Panc1 (cell line): ENCODE results near the gene PREP. TPM values are rescaled to one million over a fixed set of nuclear protein-coding genes. Genes with fewer than 3 reads are reported as not detected.

Experiments
- ATAC-seq: fragments of 200-7000 bp; cut with Tn5 transposase; 2 replicates; pipeline ENCODE4 v1.9.1; 2020; ENCODE audit warnings: mild to moderate bottlenecking, moderate library complexity
- BruUV-seq: library from RNA; stranded (reverse); fragments of 400-500 nt; replicated peaks from 2 replicates; lab custom pipeline; 2021; lab: Mats Ljungman, UMichigan
- CTCF ChIA-PET: fragments of 300-600 bp; sonication (Branson Sonifier 250); formaldehyde crosslinking; loops from one replicate; lab custom pipeline; 2022; ENCODE audit warnings: antibody characterized with exemption; lab: Charles Lee
- POLR2A ChIA-PET: fragments of 300-600 bp; sonication (Branson Sonifier 250); formaldehyde crosslinking; loops from one replicate; lab custom pipeline; 2022; ENCODE audit warnings: antibody characterized with exemption; lab: Charles Lee
- DNase-seq: peaks from one replicate; pipeline ENCODE4 v3.0.0-alpha.2; 2010; ENCODE audit warnings: low read depth, low spot score
- H3K27ac ChIP-seq: 2 replicates; pipeline ENCODE4 v1.5.1; 2011; ENCODE audit warnings: mild to moderate bottlenecking, low read length, inconsistent platforms
- H3K27me3 ChIP-seq: fragments of 200-500 bp; sonication (Bioruptor generic); 2 replicates; pipeline ENCODE4 v1.6.0; 2014; ENCODE audit warnings: low read length, inconsistent platforms; ENCODE audit not compliant: control insufficient read depth, insufficient read depth
- H3K36me3 ChIP-seq: fragments of 200-500 bp; sonication (Bioruptor generic); 2 replicates; pipeline ENCODE4 v1.5.1; 2014; ENCODE audit warnings: inconsistent platforms, mild to moderate bottlenecking, low read length, moderate library complexity; ENCODE audit not compliant: control insufficient read depth, insufficient read depth
- H3K4me1 ChIP-seq: 2 replicates; pipeline ENCODE4 v1.5.1; 2011; ENCODE audit warnings: inconsistent platforms, mild to moderate bottlenecking, low read length, moderate library complexity; ENCODE audit not compliant: control insufficient read depth, insufficient read depth
- H3K4me3 ChIP-seq, 2 experiments: 2 replicates each; pipeline ENCODE4 v1.5.1; 2011 to 2012; ENCODE audit warnings: low read depth in 2 of 2, low read length in 2 of 2, mild to moderate bottlenecking in 2 of 2, inconsistent platforms in 1 of 2, moderate library complexity in 1 of 2
- H3K9me3 ChIP-seq: fragments of 200-500 bp; sonication (Bioruptor generic); 2 replicates; pipeline ENCODE4 v1.5.1; 2014; ENCODE audit warnings: low read depth, mild to moderate bottlenecking, inconsistent platforms, low read length, moderate library complexity; ENCODE audit not compliant: control insufficient read depth, insufficient read depth
- POLR2AphosphoS5 ChIP-seq: IDR thresholded peaks from 2 replicates; pipeline ENCODE4 v1.6.1; 2012; ENCODE audit warnings: mild to moderate bottlenecking, low read depth, low read length, moderate library complexity
- SIN3A ChIP-seq: IDR thresholded peaks from 2 replicates; pipeline ENCODE4 v1.6.1; 2012; ENCODE audit warnings: low read depth, mild to moderate bottlenecking, low read length, moderate library complexity, borderline replicate concordance; ENCODE audit not compliant: insufficient read depth
- TCF7L2 ChIP-seq: IDR thresholded peaks from 2 replicates; pipeline ENCODE4 v1.6.1; 2011; ENCODE audit warnings: mild to moderate bottlenecking, low read depth, low read length, inconsistent platforms
- in situ Hi-C: cut with HindIII; loops from 2 replicates; pipeline ENCODE4 v1.10.0; 2016; ENCODE audit warnings: low sequenced_read_pairs, low pct_unique_long_range_greater_than_20kb
- intact Hi-C: fragments of 100-400 bp; cut with micrococcal nuclease; formaldehyde crosslinking; loops from one replicate; pipeline ENCODE4 v1.10.0; 2022; ENCODE audit not compliant: unreplicated experiment
- total RNA-seq: library from RNA; stranded (reverse); gene quantifications from one replicate; pipeline ENCODE4 v1.2.1, GENCODE V29; 2021; ENCODE audit not compliant: unreplicated experiment
- TF ChIP-seq, protein P1 (sequence below), 2 experiments: IDR thresholded peaks; 2 replicates each; pipeline ENCODE4 v1.6.1; 2011 to 2012; ENCODE audit warnings: low read depth in 2 of 2, control low read depth in 1 of 2, low read length in 1 of 2, mild to moderate bottlenecking in 1 of 2, moderate library complexity in 1 of 2; ENCODE audit not compliant: insufficient read depth in 1 of 2
- TF ChIP-seq, protein P2 (sequence below): fragments of 450-650 bp; IDR thresholded peaks from 2 replicates; pipeline ENCODE4 v1.5.1; 2017; ENCODE audit warnings: mild to moderate bottlenecking

The PREP gene
- total RNA-seq, 1 experiment from 2014 or later: 50.4 TPM

DNA sequence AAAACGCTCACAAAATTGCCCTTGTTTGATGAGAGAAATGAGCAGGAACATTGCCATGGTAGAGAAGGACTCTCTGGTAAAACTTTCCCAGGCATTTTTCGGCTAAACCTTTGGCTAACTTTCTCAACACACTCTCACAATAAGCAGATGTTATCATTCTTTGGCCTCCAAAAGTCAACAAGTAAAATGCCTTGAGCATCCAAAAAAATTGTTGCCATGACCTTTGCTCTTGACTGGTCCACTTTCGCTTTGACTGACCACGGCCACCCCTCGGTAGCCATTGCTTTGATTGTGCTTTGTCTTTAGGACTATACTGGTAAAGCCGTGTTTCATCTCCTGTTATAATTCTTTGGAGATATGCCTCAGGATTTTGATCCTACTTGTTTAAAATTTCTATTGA, 41.1 kb upstream of the PREP start:
- ChIA-PET POLR2A (no interaction called here), CTCF (no interaction called here)
- no peaks in the 10 kb centered on the region for H3K4me1 ChIP-seq
- TF ChIP-seq POLR2AphosphoS5 (no peak), TCF7L2 (no peak)
- intact Hi-C loops: no loop called here
- in situ Hi-C loops: no loop called here
- H3K4me3 ChIP-seq: no peak overlapping the region
- H3K36me3 ChIP-seq: no peaks in the 10 kb centered on the region
- no peak overlapping the region for H3K27ac ChIP-seq
- ATAC-seq: no peak
- DNase-seq: no peak
- no TSS peak for BruUV-seq
- no peaks in the 10 kb centered on the region for H3K9me3 ChIP-seq
- H3K27me3 ChIP-seq: no peaks in the 10 kb centered on the region

DNA sequence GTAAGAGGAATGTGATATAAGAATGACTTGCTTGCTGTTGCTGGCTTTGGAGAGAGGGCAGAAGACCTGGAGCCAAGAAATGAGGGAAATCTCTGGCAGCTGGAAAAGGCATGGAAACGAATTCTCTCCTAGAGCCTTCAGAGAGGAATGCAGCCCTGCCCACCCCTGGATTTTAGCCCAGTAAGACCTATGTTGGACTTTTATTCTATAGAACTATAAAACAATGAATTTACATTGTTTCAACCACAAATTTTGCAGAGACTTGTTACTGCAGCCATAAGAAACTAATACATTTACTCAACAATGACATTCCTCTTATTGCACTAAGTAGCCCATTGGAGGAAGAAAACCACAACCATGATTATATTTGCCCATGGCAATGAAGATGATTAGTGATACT, 39.5 kb upstream of the PREP start:
- Histone ChIP-seq H3K9me3 (no peaks in the 10 kb centered on the region), H3K4me1 (no peaks in the 10 kb centered on the region), H3K4me3 (no peak overlapping the region), H3K27ac (no peak overlapping the region; the same call in 1 of the 2 replicates), H3K27me3 (no peaks in the 10 kb centered on the region), H3K36me3 (no peaks in the 10 kb centered on the region)
- BruUV-seq: no TSS peak
- intact Hi-C loops (no loop called here), in situ Hi-C loops (no loop called here)
- ChIA-PET POLR2A (no interaction called here), CTCF (no interaction called here)
- ATAC-seq: no peak
- no peak for DNase-seq
- TF ChIP-seq TCF7L2: no peak
- TF ChIP-seq SIN3A: no peak
- TF ChIP-seq POLR2AphosphoS5: no peak
- TF ChIP-seq, protein P1, sequence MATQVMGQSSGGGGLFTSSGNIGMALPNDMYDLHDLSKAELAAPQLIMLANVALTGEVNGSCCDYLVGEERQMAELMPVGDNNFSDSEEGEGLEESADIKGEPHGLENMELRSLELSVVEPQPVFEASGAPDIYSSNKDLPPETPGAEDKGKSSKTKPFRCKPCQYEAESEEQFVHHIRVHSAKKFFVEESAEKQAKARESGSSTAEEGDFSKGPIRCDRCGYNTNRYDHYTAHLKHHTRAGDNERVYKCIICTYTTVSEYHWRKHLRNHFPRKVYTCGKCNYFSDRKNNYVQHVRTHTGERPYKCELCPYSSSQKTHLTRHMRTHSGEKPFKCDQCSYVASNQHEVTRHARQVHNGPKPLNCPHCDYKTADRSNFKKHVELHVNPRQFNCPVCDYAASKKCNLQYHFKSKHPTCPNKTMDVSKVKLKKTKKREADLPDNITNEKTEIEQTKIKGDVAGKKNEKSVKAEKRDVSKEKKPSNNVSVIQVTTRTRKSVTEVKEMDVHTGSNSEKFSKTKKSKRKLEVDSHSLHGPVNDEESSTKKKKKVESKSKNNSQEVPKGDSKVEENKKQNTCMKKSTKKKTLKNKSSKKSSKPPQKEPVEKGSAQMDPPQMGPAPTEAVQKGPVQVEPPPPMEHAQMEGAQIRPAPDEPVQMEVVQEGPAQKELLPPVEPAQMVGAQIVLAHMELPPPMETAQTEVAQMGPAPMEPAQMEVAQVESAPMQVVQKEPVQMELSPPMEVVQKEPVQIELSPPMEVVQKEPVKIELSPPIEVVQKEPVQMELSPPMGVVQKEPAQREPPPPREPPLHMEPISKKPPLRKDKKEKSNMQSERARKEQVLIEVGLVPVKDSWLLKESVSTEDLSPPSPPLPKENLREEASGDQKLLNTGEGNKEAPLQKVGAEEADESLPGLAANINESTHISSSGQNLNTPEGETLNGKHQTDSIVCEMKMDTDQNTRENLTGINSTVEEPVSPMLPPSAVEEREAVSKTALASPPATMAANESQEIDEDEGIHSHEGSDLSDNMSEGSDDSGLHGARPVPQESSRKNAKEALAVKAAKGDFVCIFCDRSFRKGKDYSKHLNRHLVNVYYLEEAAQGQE (IDR thresholded peaks at IDR 0.05; ENCODE audit: insufficient read depth in 1 of 2, low read depth in 2 of 2, low read length in 1 of 2): no peak
- TF ChIP-seq, protein P2, sequence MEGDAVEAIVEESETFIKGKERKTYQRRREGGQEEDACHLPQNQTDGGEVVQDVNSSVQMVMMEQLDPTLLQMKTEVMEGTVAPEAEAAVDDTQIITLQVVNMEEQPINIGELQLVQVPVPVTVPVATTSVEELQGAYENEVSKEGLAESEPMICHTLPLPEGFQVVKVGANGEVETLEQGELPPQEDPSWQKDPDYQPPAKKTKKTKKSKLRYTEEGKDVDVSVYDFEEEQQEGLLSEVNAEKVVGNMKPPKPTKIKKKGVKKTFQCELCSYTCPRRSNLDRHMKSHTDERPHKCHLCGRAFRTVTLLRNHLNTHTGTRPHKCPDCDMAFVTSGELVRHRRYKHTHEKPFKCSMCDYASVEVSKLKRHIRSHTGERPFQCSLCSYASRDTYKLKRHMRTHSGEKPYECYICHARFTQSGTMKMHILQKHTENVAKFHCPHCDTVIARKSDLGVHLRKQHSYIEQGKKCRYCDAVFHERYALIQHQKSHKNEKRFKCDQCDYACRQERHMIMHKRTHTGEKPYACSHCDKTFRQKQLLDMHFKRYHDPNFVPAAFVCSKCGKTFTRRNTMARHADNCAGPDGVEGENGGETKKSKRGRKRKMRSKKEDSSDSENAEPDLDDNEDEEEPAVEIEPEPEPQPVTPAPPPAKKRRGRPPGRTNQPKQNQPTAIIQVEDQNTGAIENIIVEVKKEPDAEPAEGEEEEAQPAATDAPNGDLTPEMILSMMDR: no peak

DNA sequence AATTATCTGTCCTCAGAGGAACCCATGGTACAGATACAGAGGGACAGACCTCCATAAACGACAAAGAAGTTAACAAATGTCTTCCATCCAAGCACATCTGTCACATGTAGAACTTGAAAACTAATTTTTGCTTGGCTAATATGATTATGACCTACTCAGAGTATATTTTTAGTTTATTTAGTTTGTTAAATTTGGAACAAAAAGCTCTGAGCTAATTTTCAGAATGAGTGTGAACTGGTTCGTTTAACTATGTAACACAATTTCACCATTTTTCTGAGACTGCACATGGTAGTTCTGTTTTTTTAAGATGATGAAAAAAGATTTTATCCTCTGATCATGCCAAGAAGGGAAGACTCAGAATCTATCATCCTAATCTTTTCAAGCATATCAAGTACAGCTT, 34.4 kb upstream of the PREP start:
- in situ Hi-C loops (no loop called here), intact Hi-C loops (loop anchor here (10.0 kb wide), 1 partner anchor 648 kb away; the partner anchor contains the start of gene PRDM1)
- H3K27ac ChIP-seq: peak overlapping the region; percentile 24; the same call in 1 of the 2 replicates
- ChIA-PET POLR2A (no interaction called here), CTCF (no interaction called here)
- no peak overlapping the region for H3K4me3 ChIP-seq
- H3K36me3 ChIP-seq: no peaks in the 10 kb centered on the region
- no peaks in the 10 kb centered on the region for H3K9me3 ChIP-seq
- peaks cover 7% of the 10 kb centered on the region for H3K4me1 ChIP-seq
- BruUV-seq: no TSS peak
- H3K27me3 ChIP-seq: no peaks in the 10 kb centered on the region
- TF ChIP-seq POLR2AphosphoS5 (no peak), TCF7L2 (no peak), SIN3A (no peak)
- TF ChIP-seq, protein P1 (IDR thresholded peaks at IDR 0.05; ENCODE audit: insufficient read depth in 1 of 2, low read depth in 2 of 2, low read length in 1 of 2): no peak
- TF ChIP-seq, protein P2: no peak
- DNase-seq (no peak), ATAC-seq (no peak)
